ENCODE data around the gene ODAD4. TPM values are rescaled to one million over a fixed set of nuclear protein-coding genes. Genes with fewer than 3 reads are reported as not detected.

The ODAD4 gene
- total RNA-seq, 1 experiment from 2014 or later = 0.98 TPM

- Histone ChIP-seq H3K79me2 (ENCODE audit: insufficient read depth, low read length) (no peaks in the 10 kb centered on the region), H3K36me3 (ENCODE audit: control insufficient read depth in 1 of 2, insufficient read depth in 2 of 2, low read length in 2 of 2) (no peaks in the 10 kb centered on the region), H3K4me1 (ENCODE audit: control insufficient read depth in 1 of 2, insufficient read depth in 2 of 2, low read length in 2 of 2) (peaks cover 0 to 9% of the 10 kb centered on the region in 2 experiments; a peak in 1 of 4 replicates), H4K20me1 (ENCODE audit: insufficient read depth) (no peaks in the 10 kb centered on the region), H2AFZ (ENCODE audit: low read depth, low read length, poor library complexity, severe bottlenecking) (no peak overlapping the region), H3K4me2 (ENCODE audit: low read length) (no peak overlapping the region), H3K9ac (ENCODE audit: low read length) (no peak overlapping the region), H3K27ac (ENCODE audit: low read depth, low read length) (no peak overlapping the region), H3K4me3 (replicated peaks in 1 of 2; ENCODE audit: low read depth in 1 of 2, low read length in 2 of 2) (no peak overlapping the region), H3K9me3 (ENCODE audit: control insufficient read depth in 1 of 2, insufficient read depth in 1 of 2, low read depth in 1 of 2, low read length in 2 of 2) (no peaks in the 10 kb centered on the region), H3K9me2 (ENCODE audit: insufficient read depth) (no peaks in the 10 kb centered on the region), H3K27me3 (ENCODE audit: insufficient read depth, low read length) (no peaks in the 10 kb centered on the region)
- ATAC-seq (no peak), DNase-seq (ENCODE audit: low read depth, low spot score) (no peak)
- TF ChIP-seq FOSL1 (IDR thresholded peaks at IDR 0.05; ENCODE audit: low read depth) (no peak), POLR2A (IDR thresholded peaks at IDR 0.05; ENCODE audit: borderline replicate concordance, extremely low read depth, insufficient read depth, insufficient read length) (no peak), ELF1 (IDR thresholded peaks at IDR 0.05; ENCODE audit: borderline replicate concordance, low read depth) (no peak)
- intact Hi-C loops (cut with micrococcal nuclease) = no loop called here
- POLR2A ChIA-PET = no interaction called here
- no TSS peak for BruUV-seq (replicated peaks)
- RAD21 ChIA-PET (ENCODE audit: low non-redundant PET in 1 of 2, low total read pairs in 2 of 2, uncharacterized antibody in 2 of 2, unreplicated experiment in 2 of 2) = no interaction called here
- CTCF ChIA-PET = no interaction called here
Observed at GRCh38 chr17:41937970-41938954, 7.8 kb downstream of the ODAD4 start.

- ChIA-PET CTCF (no interaction called here), RAD21 (ENCODE audit: low non-redundant PET in 1 of 2, low total read pairs in 2 of 2, uncharacterized antibody in 2 of 2, unreplicated experiment in 2 of 2) (no interaction called here), POLR2A (interaction anchor here (0.6 kb wide), 1 partner anchor 12 kb away, joined by 3 read pairs; no protein-coding TSS in a partner anchor)
- BruUV-seq (replicated peaks) = no TSS peak
- Histone ChIP-seq H3K9ac (ENCODE audit: low read length) (no peak overlapping the region), H3K4me3 (replicated peaks in 1 of 2; ENCODE audit: low read depth in 1 of 2, low read length in 2 of 2) (no peak overlapping the region), H3K79me2 (ENCODE audit: insufficient read depth, low read length) (no peaks in the 10 kb centered on the region), H3K27ac (ENCODE audit: low read depth, low read length) (no peak overlapping the region), H3K9me3 (ENCODE audit: control insufficient read depth in 1 of 2, insufficient read depth in 1 of 2, low read depth in 1 of 2, low read length in 2 of 2) (no peaks in the 10 kb centered on the region), H2AFZ (ENCODE audit: low read depth, low read length, poor library complexity, severe bottlenecking) (no peak overlapping the region), H3K27me3 (ENCODE audit: insufficient read depth, low read length) (no peaks in the 10 kb centered on the region), H3K36me3 (ENCODE audit: control insufficient read depth in 1 of 2, insufficient read depth in 2 of 2, low read length in 2 of 2) (no peaks in the 10 kb centered on the region), H4K20me1 (ENCODE audit: insufficient read depth) (no peaks in the 10 kb centered on the region), H3K4me2 (ENCODE audit: low read length) (no peak overlapping the region), H3K4me1 (ENCODE audit: control insufficient read depth in 1 of 2, insufficient read depth in 2 of 2, low read length in 2 of 2) (peaks cover 3 to 16% of the 10 kb centered on the region in 2 experiments; a peak in 3 of 4 replicates), H3K9me2 (ENCODE audit: insufficient read depth) (no peaks in the 10 kb centered on the region)
- intact Hi-C loops (cut with micrococcal nuclease) = no loop called here
- TF ChIP-seq ZBTB33 (IDR thresholded peaks at IDR 0.05; ENCODE audit: extremely low read depth, insufficient replicate concordance, low read length) (no peak), RAD21 (IDR thresholded peaks at IDR 0.05; ENCODE audit: low read depth) (no peak), ELF1 (IDR thresholded peaks at IDR 0.05; ENCODE audit: borderline replicate concordance, low read depth) (no peak), CEBPB (IDR thresholded peaks at IDR 0.05; ENCODE audit: low read depth) (no peak), SP1 (IDR thresholded peaks at IDR 0.05; ENCODE audit: low read depth) (no peak), EZH2phosphoT487 (IDR thresholded peaks at IDR 0.05; ENCODE audit: borderline replicate concordance) (no peak), SRF (IDR thresholded peaks at IDR 0.05; ENCODE audit: low read depth) (no peak), ZFX (IDR thresholded peaks at IDR 0.05) (no peak)
- ATAC-seq = no peak
- DNase-seq (ENCODE audit: low read depth, low spot score) = no peak
Observed at GRCh38 chr17:41939044-41939692, 8.8 kb downstream of the ODAD4 start.
